Left ventricle myocardium inferior (tissue), 1 donor: ENCODE results near the gene CD200R1L. TPM values are rescaled to one million over a fixed set of nuclear protein-coding genes. Genes with fewer than 3 reads are reported as not detected.

ENCODE experiments used
- DNase-seq: peaks from one replicate; pipeline ENCODE4 v3.0.0-alpha.2; 2020
- H3K27ac ChIP-seq: fragments of 200-600 bp; replicated peaks from 2 replicates; pipeline ENCODE4 v1.8.0; 2021
- H3K27me3 ChIP-seq: fragments of 200-600 bp; 2 replicates; pipeline ENCODE4 v1.8.0; 2021; ENCODE audit warnings: low read depth
- H3K36me3 ChIP-seq: fragments of 200-600 bp; 2 replicates; pipeline ENCODE4 v1.8.0; 2021
- H3K4me1 ChIP-seq: fragments of 200-600 bp; 2 replicates; pipeline ENCODE4 v1.8.0; 2021
- H3K4me3 ChIP-seq: fragments of 200-600 bp; 2 replicates; pipeline ENCODE4 v1.8.0; 2021; ENCODE audit warnings: mild to moderate bottlenecking, moderate library complexity
- H3K9me3 ChIP-seq: fragments of 200-600 bp; replicated peaks from 2 replicates; pipeline ENCODE4 v1.8.0; 2021
- intact Hi-C: fragments of 100-400 bp; cut with micrococcal nuclease; formaldehyde crosslinking; loops from one replicate; pipeline ENCODE4 v1.11.0; 2022
- total RNA-seq: library from RNA; stranded (reverse); fragmentation: NEBNext Ultra II Directional; extraction: Animal tissue kit (Norgen Biotek cat#: 25700); gene quantifications from one replicate; pipeline ENCODE4 v1.2.1, GENCODE V29; 2021
- TF ChIP-seq, protein P1 (sequence below): fragments of 200-600 bp; IDR thresholded peaks from 2 replicates; pipeline ENCODE4 v1.8.0; 2021; ENCODE audit warnings: antibody characterized with exemption, mild to moderate bottlenecking, borderline replicate concordance
- donor health status: DM: no; HTN: yes; CAD: no; lungs with severe emphysema.

CD200R1L gene
- total RNA-seq, 1 donor from 2014 or later: not detected

DNA sequence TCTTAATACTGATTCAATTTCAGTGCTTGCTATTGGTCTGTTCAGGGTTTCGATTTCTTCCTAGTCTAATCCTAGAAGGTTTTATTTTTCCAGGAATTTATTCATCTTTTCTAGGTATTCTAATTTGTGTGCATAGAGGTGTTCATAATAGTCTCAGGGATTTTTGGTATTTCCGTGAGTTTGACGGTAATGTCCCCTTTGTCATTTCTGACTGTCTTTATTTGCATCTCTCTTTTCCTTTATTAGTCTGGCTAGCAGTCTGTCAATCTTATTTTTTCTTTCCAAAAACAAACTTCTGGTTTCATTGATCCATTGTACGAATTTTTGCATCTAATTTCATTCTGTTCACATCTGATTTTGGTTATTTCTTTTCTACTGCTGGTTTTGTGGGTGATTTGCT lies 35.2 kb upstream of the CD200R1L start:
- H3K36me3 ChIP-seq: no peaks in the 10 kb centered on the region
- H3K9me3 ChIP-seq: no peaks in the 10 kb centered on the region
- no peaks in the 10 kb centered on the region for H3K27me3 ChIP-seq
- H3K4me3 ChIP-seq: no peak overlapping the region
- TF ChIP-seq, protein P1, sequence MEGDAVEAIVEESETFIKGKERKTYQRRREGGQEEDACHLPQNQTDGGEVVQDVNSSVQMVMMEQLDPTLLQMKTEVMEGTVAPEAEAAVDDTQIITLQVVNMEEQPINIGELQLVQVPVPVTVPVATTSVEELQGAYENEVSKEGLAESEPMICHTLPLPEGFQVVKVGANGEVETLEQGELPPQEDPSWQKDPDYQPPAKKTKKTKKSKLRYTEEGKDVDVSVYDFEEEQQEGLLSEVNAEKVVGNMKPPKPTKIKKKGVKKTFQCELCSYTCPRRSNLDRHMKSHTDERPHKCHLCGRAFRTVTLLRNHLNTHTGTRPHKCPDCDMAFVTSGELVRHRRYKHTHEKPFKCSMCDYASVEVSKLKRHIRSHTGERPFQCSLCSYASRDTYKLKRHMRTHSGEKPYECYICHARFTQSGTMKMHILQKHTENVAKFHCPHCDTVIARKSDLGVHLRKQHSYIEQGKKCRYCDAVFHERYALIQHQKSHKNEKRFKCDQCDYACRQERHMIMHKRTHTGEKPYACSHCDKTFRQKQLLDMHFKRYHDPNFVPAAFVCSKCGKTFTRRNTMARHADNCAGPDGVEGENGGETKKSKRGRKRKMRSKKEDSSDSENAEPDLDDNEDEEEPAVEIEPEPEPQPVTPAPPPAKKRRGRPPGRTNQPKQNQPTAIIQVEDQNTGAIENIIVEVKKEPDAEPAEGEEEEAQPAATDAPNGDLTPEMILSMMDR: no peak
- DNase-seq: no peak
- intact Hi-C loops: no loop called here
- H3K4me1 ChIP-seq: no peaks in the 10 kb centered on the region
- no peak overlapping the region for H3K27ac ChIP-seq

DNA sequence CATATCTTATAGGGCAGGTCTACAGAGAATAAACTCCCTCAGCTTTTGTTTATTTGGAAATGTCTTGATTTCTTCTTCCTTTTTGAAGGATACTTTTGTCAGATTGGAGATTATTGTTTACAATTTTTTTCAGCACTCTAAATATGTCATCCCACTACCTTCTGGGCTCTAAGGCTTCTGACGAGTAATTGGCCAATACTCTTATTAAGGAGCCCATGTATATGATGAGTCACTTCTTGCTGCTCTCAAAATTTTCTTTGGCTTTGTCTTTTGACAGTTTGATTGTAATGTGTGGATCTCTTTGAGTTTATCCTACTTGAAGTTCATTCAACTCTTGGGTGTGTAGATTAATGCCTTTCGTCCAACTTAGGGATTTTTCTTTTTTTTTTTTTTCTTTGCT lies 28.9 kb upstream of the CD200R1L start:
- Histone ChIP-seq H3K4me3 (no peak overlapping the region), H3K4me1 (no peaks in the 10 kb centered on the region), H3K9me3 (peaks cover 32% of the 10 kb centered on the region), H3K27me3 (no peaks in the 10 kb centered on the region), H3K27ac (no peak overlapping the region), H3K36me3 (no peaks in the 10 kb centered on the region)
- intact Hi-C loops: no loop called here
- no peak for DNase-seq
- TF ChIP-seq, protein P1: no peak

DNA sequence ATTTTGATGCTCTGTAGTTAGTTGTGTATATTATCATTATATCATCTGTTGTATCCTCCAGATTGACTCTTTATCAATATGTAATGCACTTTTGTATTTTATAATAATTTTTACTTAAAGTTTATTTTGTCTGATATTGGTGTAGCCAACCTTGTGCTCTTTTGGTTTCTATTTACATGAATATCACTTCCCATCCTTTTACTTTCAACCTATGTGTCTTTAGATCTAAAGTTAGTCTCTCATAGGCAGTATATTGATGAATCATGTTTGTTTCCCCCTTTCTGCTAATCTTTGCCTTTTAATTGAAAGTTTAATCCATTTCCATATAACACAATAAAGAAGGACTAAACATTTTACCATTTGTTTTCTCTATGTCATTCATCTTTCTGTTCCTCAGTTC lies 28.1 kb upstream of the CD200R1L start:
- Histone ChIP-seq H3K27me3 (no peaks in the 10 kb centered on the region), H3K9me3 (peaks cover 41% of the 10 kb centered on the region), H3K27ac (no peak overlapping the region), H3K36me3 (no peaks in the 10 kb centered on the region), H3K4me1 (no peaks in the 10 kb centered on the region), H3K4me3 (no peak overlapping the region)
- TF ChIP-seq, protein P1: no peak
- no peak for DNase-seq
- intact Hi-C loops: no loop called here

DNA sequence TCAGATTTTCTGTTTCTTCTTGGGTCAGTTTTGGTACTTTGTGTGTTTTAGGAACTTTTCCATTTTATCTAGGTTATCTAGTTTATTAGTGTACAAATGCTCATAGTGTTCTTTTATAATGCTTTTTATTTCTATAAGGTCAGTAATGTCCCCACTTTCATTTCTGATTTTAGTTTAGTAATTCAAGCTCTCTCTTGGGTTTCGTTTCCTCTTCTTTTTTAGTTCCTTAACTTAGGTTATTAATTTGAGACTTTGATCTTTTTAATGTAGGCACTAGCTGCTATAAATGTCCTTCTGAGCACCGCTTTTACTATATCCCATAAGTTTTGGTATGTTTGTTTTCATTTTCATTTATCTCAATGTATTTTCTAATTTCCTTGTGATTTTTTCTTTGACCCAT lies 27.0 kb upstream of the CD200R1L start:
- Histone ChIP-seq H3K9me3 (peaks cover 44% of the 10 kb centered on the region), H3K27ac (no peak overlapping the region), H3K36me3 (no peaks in the 10 kb centered on the region), H3K27me3 (no peaks in the 10 kb centered on the region), H3K4me3 (no peak overlapping the region), H3K4me1 (no peaks in the 10 kb centered on the region)
- no peak for DNase-seq
- TF ChIP-seq, protein P1: no peak
- intact Hi-C loops: no loop called here

DNA sequence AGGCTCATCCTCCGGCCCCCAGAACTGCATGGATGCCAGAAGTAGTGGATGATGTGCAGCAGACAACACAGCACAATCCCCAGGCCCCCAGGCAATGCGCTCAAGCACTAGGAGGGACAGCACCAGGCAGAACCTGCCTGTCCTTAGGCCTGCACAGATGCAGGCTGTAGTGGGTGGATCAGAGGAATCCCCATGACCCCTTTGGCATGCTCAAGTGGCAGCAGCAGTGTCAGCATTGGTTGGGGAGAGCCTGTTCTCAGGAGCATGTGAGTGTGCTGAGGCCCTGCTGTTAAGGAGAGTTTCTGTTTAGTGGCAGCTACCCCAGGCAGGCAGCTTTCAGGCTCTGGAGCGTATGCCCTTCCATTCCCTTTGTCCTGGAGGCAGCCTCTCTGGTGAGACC lies 25.1 kb upstream of the CD200R1L start:
- Histone ChIP-seq H3K27ac (no peak overlapping the region), H3K4me3 (no peak overlapping the region), H3K36me3 (no peaks in the 10 kb centered on the region), H3K4me1 (no peaks in the 10 kb centered on the region), H3K27me3 (no peaks in the 10 kb centered on the region), H3K9me3 (peaks cover 51% of the 10 kb centered on the region)
- no peak for DNase-seq
- TF ChIP-seq, protein P1: no peak
- intact Hi-C loops: no loop called here

DNA sequence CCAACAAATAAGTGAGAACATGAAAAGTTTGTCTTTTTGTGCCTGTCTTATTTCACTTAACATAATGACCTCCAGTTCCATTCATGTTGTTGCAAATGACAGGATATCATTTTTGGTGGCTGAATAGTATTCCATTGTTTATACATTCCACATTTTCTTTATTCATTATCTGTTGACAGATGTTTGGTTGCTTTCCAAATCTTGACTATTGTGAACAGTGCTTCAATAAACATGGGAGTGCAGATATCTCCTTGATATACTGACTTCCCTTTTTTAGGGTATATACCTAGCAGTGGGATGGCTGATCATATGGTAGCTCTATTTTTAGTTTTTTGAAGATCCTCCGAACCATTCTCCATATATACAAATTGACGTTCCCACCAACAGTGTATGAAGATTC lies 19.1 kb upstream of the CD200R1L start:
- peaks cover 31% of the 10 kb centered on the region for H3K9me3 ChIP-seq
- TF ChIP-seq, protein P1: no peak
- H3K36me3 ChIP-seq: no peaks in the 10 kb centered on the region
- no peak for DNase-seq
- intact Hi-C loops: no loop called here
- no peak overlapping the region for H3K27ac ChIP-seq
- H3K27me3 ChIP-seq: no peaks in the 10 kb centered on the region
- H3K4me3 ChIP-seq: no peak overlapping the region
- no peaks in the 10 kb centered on the region for H3K4me1 ChIP-seq
